Raji (cell line): ENCODE measurements around the gene CAMTA1.

ENCODE experiments used
- POLR2A ChIP-seq: IDR thresholded peaks from 2 replicates; pipeline ENCODE4 v1.6.1; 2011; ENCODE audit warnings: low read depth, low read length, control low read depth; ENCODE audit not compliant: insufficient read depth

The CAMTA1 gene

GRCh38 chr1:7510389-7510931 lies 725.2 kb downstream of the CAMTA1 start:
- no peak for TF ChIP-seq POLR2A

- no peak for TF ChIP-seq POLR2A
Measured at GRCh38 chr1:7511381-7511780, 726.1 kb downstream of the CAMTA1 start.

GRCh38 chr1:7513081-7513480 lies 727.8 kb downstream of the CAMTA1 start:
- TF ChIP-seq POLR2A, result no peak

GRCh38 chr1:7515175-7515574 lies 729.9 kb downstream of the CAMTA1 start:
- no peak for TF ChIP-seq POLR2A

- TF ChIP-seq POLR2A, result no peak
Measured at GRCh38 chr1:7515904-7516303, 730.6 kb downstream of the CAMTA1 start.

- no peak for TF ChIP-seq POLR2A
Measured at GRCh38 chr1:7516341-7516740, 731.1 kb downstream of the CAMTA1 start.

GRCh38 chr1:7516929-7517328 lies 731.7 kb downstream of the CAMTA1 start:
- no peak for TF ChIP-seq POLR2A

- no peak for TF ChIP-seq POLR2A
Measured at GRCh38 chr1:7517611-7518330, 732.5 kb downstream of the CAMTA1 start.

- no peak for TF ChIP-seq POLR2A
Measured at GRCh38 chr1:7518411-7518810, 733.2 kb downstream of the CAMTA1 start.

GRCh38 chr1:7519181-7519860 lies 734.1 kb downstream of the CAMTA1 start:
- no peak for TF ChIP-seq POLR2A

GRCh38 chr1:7519861-7520395 lies 734.7 kb downstream of the CAMTA1 start:
- TF ChIP-seq POLR2A, result no peak

- TF ChIP-seq POLR2A, result no peak
Measured at GRCh38 chr1:7520496-7520895, 735.2 kb downstream of the CAMTA1 start.

- no peak for TF ChIP-seq POLR2A
Measured at GRCh38 chr1:7524341-7525337, 739.4 kb downstream of the CAMTA1 start.

- no peak for TF ChIP-seq POLR2A
Measured at GRCh38 chr1:7525338-7526063, 740.2 kb downstream of the CAMTA1 start.
